Mesendoderm (in vitro differentiated cells): Measurements from ENCODE around the gene TRPM3.

Experiments used
- DNase-seq: peaks from one replicate; pipeline ENCODE4 v3.0.0; 2013
- H2AK5ac ChIP-seq: 2 replicates; pipeline ENCODE4 v1.6.1; 2013; ENCODE audit warnings: low read length, inconsistent platforms
- H2BK120ac ChIP-seq: 2 replicates; pipeline ENCODE4 v1.6.1; 2013; ENCODE audit warnings: low read depth, mild to moderate bottlenecking, low read length, moderate library complexity, mixed read lengths
- H2BK15ac ChIP-seq: replicated peaks from 2 replicates; pipeline ENCODE4 v1.6.1; 2013; ENCODE audit warnings: low read depth, mild to moderate bottlenecking, moderate library complexity
- H2BK5ac ChIP-seq: 2 replicates; pipeline ENCODE4 v1.6.1; 2013; ENCODE audit warnings: low read length, inconsistent platforms
- H3K18ac ChIP-seq: 2 replicates; pipeline ENCODE4 v1.6.1; 2013; ENCODE audit warnings: mild to moderate bottlenecking, low read length, mixed read lengths
- H3K23ac ChIP-seq: one replicate; pipeline ENCODE4 v1.6.1; 2013; ENCODE audit warnings: low read length
- H3K27ac ChIP-seq: 2 replicates; pipeline ENCODE4 v1.5.1; 2013; ENCODE audit warnings: low read depth, mild to moderate bottlenecking, inconsistent platforms, low read length, moderate library complexity
- H3K27me3 ChIP-seq: 2 replicates; pipeline ENCODE4 v1.6.1; 2013; ENCODE audit warnings: low read length, control low read depth, mild to moderate bottlenecking, inconsistent platforms; ENCODE audit not compliant: insufficient read depth, poor library complexity
- H3K36me3 ChIP-seq: 2 replicates; pipeline ENCODE4 v1.6.1; 2013; ENCODE audit warnings: low read length, inconsistent platforms; ENCODE audit not compliant: control insufficient read depth, insufficient read depth
- H3K4ac ChIP-seq: one replicate; pipeline ENCODE4 v1.6.1; 2013; ENCODE audit warnings: low read depth, mild to moderate bottlenecking, low read length, moderate library complexity
- H3K4me1 ChIP-seq: 2 replicates; pipeline ENCODE4 v1.6.1; 2013; ENCODE audit warnings: low read depth, low read length, inconsistent platforms; ENCODE audit not compliant: control insufficient read depth
- H3K4me2 ChIP-seq: 2 replicates; pipeline ENCODE4 v1.6.1; 2013; ENCODE audit warnings: low read length
- H3K4me3 ChIP-seq: 2 replicates; pipeline ENCODE4 v1.5.1; 2013; ENCODE audit warnings: mild to moderate bottlenecking, low read length
- H3K56ac ChIP-seq: one replicate; pipeline ENCODE4 v1.6.1; 2013; ENCODE audit warnings: low read length
- H3K79me1 ChIP-seq: 2 replicates; pipeline ENCODE4 v1.6.1; 2013; ENCODE audit warnings: low read length, inconsistent platforms
- H3K79me2 ChIP-seq: 2 replicates; pipeline ENCODE4 v1.6.1; 2013; ENCODE audit warnings: mild to moderate bottlenecking, low read length; ENCODE audit not compliant: control insufficient read depth, insufficient read depth
- H3K9ac ChIP-seq: 2 replicates; pipeline ENCODE4 v1.6.1; 2013; ENCODE audit warnings: low read length, inconsistent platforms
- H4K5ac ChIP-seq: one replicate; pipeline ENCODE4 v1.6.1; 2013; ENCODE audit warnings: low read length
- H4K8ac ChIP-seq: one replicate; pipeline ENCODE4 v1.6.1; 2013; ENCODE audit warnings: low read depth, mild to moderate bottlenecking, control low read depth, low read length, moderate library complexity
- WGBS: extraction: QIAGEN DNeasy Blood & Tissue Kit; methylation state at CpG from one replicate; pipeline ENCODE4 v1.1.7; 2013; ENCODE audit warnings: low lambda C conversion rate, missing lambda C conversion rate; ENCODE audit not compliant: insufficient coverage; ENCODE audit errors: extremely low coverage; 5-methylcytosine and 5-hydroxymethylcytosine counted together

TRPM3 gene

GRCh38 chr9:70617033-70617828 lies 504.2 kb downstream of the TRPM3 start:
- Histone ChIP-seq H3K4me1 (no peaks in the 10 kb centered on the region), H4K8ac (no peak overlapping the region)
- WGBS = no CpG with 5 or more reads among the region's 9 CpGs

GRCh38 chr9:70616228-70616990 lies 505.0 kb downstream of the TRPM3 start:
- DNase-seq = no peak
- H3K9ac ChIP-seq = no peak overlapping the region
- H3K36me3 ChIP-seq = no peaks in the 10 kb centered on the region
- H2BK120ac ChIP-seq = no peak overlapping the region
- no peak overlapping the region for H3K18ac ChIP-seq
- no peak overlapping the region for H2AK5ac ChIP-seq
- H3K4me1 ChIP-seq = no peaks in the 10 kb centered on the region
- no peak overlapping the region for H4K8ac ChIP-seq
- H3K4me3 ChIP-seq = no peak overlapping the region
- H3K4ac ChIP-seq = no peak overlapping the region
- H3K79me1 ChIP-seq = no peaks in the 10 kb centered on the region
- H3K27me3 ChIP-seq = no peaks in the 10 kb centered on the region
- H3K79me2 ChIP-seq = no peaks in the 10 kb centered on the region
- no peak overlapping the region for H3K56ac ChIP-seq
- no peak overlapping the region for H2BK15ac ChIP-seq
- WGBS = no CpG with 5 or more reads among the region's 7 CpGs
- H4K5ac ChIP-seq = no peak overlapping the region
- no peak overlapping the region for H2BK5ac ChIP-seq
- no peak overlapping the region for H3K4me2 ChIP-seq
- no peak overlapping the region for H3K27ac ChIP-seq
- H3K23ac ChIP-seq = no peak overlapping the region

More at GRCh38 chr9:70617033-70617828, 504.2 kb downstream of the TRPM3 start:
- Histone ChIP-seq H3K18ac (no peak overlapping the region), H3K27ac (no peak overlapping the region), H3K9ac (no peak overlapping the region), H3K56ac (no peak overlapping the region), H3K4me2 (no peak overlapping the region), H3K27me3 (no peaks in the 10 kb centered on the region), H3K23ac (no peak overlapping the region), H2BK5ac (no peak overlapping the region), H3K4ac (no peak overlapping the region), H3K79me1 (no peaks in the 10 kb centered on the region), H2AK5ac (no peak overlapping the region), H3K4me3 (no peak overlapping the region), H2BK120ac (no peak overlapping the region), H4K5ac (no peak overlapping the region), H3K79me2 (no peaks in the 10 kb centered on the region), H3K36me3 (no peaks in the 10 kb centered on the region), H2BK15ac (no peak overlapping the region)
- DNase-seq = no peak

- Histone ChIP-seq H3K18ac (no peak overlapping the region), H3K36me3 (no peaks in the 10 kb centered on the region), H2BK5ac (no peak overlapping the region), H3K9ac (no peak overlapping the region), H3K79me1 (no peaks in the 10 kb centered on the region), H3K27me3 (no peaks in the 10 kb centered on the region), H3K4ac (no peak overlapping the region), H2BK120ac (no peak overlapping the region), H3K56ac (no peak overlapping the region), H4K8ac (no peak overlapping the region), H3K4me1 (no peaks in the 10 kb centered on the region), H3K27ac (no peak overlapping the region), H3K79me2 (no peaks in the 10 kb centered on the region), H2AK5ac (no peak overlapping the region), H3K4me2 (no peak overlapping the region), H3K23ac (no peak overlapping the region), H3K4me3 (no peak overlapping the region), H4K5ac (no peak overlapping the region), H2BK15ac (no peak overlapping the region)
- no CpG with 5 or more reads among the region's 4 CpGs for WGBS
- DNase-seq = no peak
Observed at GRCh38 chr9:70615464-70616138, 505.8 kb downstream of the TRPM3 start.

GRCh38 chr9:70614786-70615463 lies 506.5 kb downstream of the TRPM3 start:
- H3K4ac ChIP-seq = no peak overlapping the region
- no peak overlapping the region for H3K4me2 ChIP-seq
- no peak overlapping the region for H2BK120ac ChIP-seq
- H2BK15ac ChIP-seq = no peak overlapping the region
- H3K4me1 ChIP-seq = no peaks in the 10 kb centered on the region
- H3K9ac ChIP-seq = no peak overlapping the region
- H4K5ac ChIP-seq = no peak overlapping the region
- no peaks in the 10 kb centered on the region for H3K27me3 ChIP-seq
- H3K4me3 ChIP-seq = no peak overlapping the region
- H3K36me3 ChIP-seq = no peaks in the 10 kb centered on the region
- no peak overlapping the region for H3K18ac ChIP-seq
- DNase-seq = no peak
- H3K79me1 ChIP-seq = no peaks in the 10 kb centered on the region
- H2BK5ac ChIP-seq = no peak overlapping the region
- no peak overlapping the region for H2AK5ac ChIP-seq
- no CpG with 5 or more reads among the region's 4 CpGs for WGBS
- no peaks in the 10 kb centered on the region for H3K79me2 ChIP-seq
- H3K27ac ChIP-seq = no peak overlapping the region
- H3K23ac ChIP-seq = no peak overlapping the region
- H4K8ac ChIP-seq = no peak overlapping the region
- H3K56ac ChIP-seq = no peak overlapping the region

- no peaks in the 10 kb centered on the region for H3K27me3 ChIP-seq
- no peak overlapping the region for H3K27ac ChIP-seq
- no peaks in the 10 kb centered on the region for H3K79me2 ChIP-seq
- no peak overlapping the region for H4K5ac ChIP-seq
- no CpG with 5 or more reads among the region's 4 CpGs for WGBS
- no peak overlapping the region for H2BK120ac ChIP-seq
- no peak overlapping the region for H4K8ac ChIP-seq
- no peak overlapping the region for H3K9ac ChIP-seq
- no peak overlapping the region for H3K18ac ChIP-seq
- no peaks in the 10 kb centered on the region for H3K36me3 ChIP-seq
- no peak overlapping the region for H2BK15ac ChIP-seq
- no peak for DNase-seq
- H3K4me2 ChIP-seq = no peak overlapping the region
- no peak overlapping the region for H3K4me3 ChIP-seq
- H3K4ac ChIP-seq = no peak overlapping the region
- H3K23ac ChIP-seq = no peak overlapping the region
- no peaks in the 10 kb centered on the region for H3K79me1 ChIP-seq
- H2AK5ac ChIP-seq = no peak overlapping the region
- H2BK5ac ChIP-seq = no peak overlapping the region
- H3K4me1 ChIP-seq = no peaks in the 10 kb centered on the region
- no peak overlapping the region for H3K56ac ChIP-seq
Observed at GRCh38 chr9:70613024-70613768, 508.2 kb downstream of the TRPM3 start.
